Measurements from ENCODE around the gene PTPRK.

DNA sequence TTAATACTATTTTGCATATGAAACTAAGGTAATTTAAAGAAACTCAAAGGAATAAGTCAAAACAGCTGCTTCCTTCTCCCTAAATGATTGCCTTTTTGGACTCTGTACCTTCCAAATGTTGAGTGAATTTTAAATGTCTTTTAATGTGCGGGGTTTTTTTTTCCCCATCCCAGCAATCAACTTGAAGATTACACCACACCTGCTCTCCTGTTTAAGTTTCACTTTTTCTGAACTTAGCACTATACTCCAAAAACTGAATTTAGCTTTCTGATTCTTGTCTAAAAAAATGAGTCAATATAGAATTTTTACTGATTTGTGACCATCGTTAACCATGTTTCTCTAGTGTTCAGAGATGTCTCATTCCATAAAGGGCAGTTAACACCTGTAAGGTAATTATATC is 398.8 kb downstream of the PTPRK start:
- TF ChIP-seq ELF4 (IDR thresholded peaks at IDR 0.05) = no peak
- TF ChIP-seq FOXA1 (IDR thresholded peaks at IDR 0.05) = no peak
- no peak for TF ChIP-seq BHLHE40 (IDR thresholded peaks at IDR 0.05; ENCODE audit: borderline replicate concordance)
- TF ChIP-seq HDGF (IDR thresholded peaks at IDR 0.05; ENCODE audit: borderline replicate concordance) = no peak
- no peak for TF ChIP-seq ZNF384 (IDR thresholded peaks at IDR 0.05)
- no peak for TF ChIP-seq ARNT (IDR thresholded peaks at IDR 0.05)
- no peak for TF ChIP-seq TARDBP (IDR thresholded peaks at IDR 0.05)
- TF ChIP-seq, protein P1, sequence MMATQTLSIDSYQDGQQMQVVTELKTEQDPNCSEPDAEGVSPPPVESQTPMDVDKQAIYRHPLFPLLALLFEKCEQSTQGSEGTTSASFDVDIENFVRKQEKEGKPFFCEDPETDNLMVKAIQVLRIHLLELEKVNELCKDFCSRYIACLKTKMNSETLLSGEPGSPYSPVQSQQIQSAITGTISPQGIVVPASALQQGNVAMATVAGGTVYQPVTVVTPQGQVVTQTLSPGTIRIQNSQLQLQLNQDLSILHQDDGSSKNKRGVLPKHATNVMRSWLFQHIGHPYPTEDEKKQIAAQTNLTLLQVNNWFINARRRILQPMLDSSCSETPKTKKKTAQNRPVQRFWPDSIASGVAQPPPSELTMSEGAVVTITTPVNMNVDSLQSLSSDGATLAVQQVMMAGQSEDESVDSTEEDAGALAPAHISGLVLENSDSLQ (IDR thresholded peaks at IDR 0.05) = no peak
- TF ChIP-seq FOXM1 (IDR thresholded peaks at IDR 0.05; ENCODE audit: borderline replicate concordance) = no peak
- TF ChIP-seq CTBP1 (IDR thresholded peaks at IDR 0.05; ENCODE audit: borderline replicate concordance) = no peak
- TF ChIP-seq FOXK2 (IDR thresholded peaks at IDR 0.05) = no peak
- no peak for TF ChIP-seq SUZ12 (IDR thresholded peaks at IDR 0.05)
- TF ChIP-seq SP1 (IDR thresholded peaks at IDR 0.05) = no peak
- TF ChIP-seq NFRKB (IDR thresholded peaks at IDR 0.05) = no peak

Measured in HEK293T (cell line).